ENCODE measurements around the gene PBX1.

Gene PBX1

GRCh38 chr1:164622068-164622845 lies 63.3 kb downstream of the PBX1 start:
- DNase-seq, result no peak

- DNase-seq, result no peak
Observed at GRCh38 chr1:164623805-164624204, 64.8 kb downstream of the PBX1 start.

DNA sequence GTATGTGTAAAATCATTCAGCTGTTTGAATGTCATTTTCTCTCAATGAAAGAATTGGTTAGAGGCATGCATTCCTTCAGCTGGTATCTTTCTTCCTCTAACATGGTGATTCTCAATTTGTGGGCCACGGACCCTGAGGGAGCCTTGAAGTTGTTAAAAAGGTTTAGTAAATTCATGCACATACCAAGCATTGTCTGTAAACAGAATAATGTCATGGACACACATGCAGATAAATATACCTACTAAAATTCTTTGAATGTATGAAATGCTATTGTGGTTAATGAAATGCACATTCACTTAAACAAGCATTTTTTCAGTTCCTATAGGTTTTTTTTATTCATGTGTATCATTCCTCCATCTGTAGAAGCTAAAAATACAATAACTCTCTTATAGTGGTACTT lies 65.4 kb downstream of the PBX1 start:
- DNase-seq, result no peak

DNA sequence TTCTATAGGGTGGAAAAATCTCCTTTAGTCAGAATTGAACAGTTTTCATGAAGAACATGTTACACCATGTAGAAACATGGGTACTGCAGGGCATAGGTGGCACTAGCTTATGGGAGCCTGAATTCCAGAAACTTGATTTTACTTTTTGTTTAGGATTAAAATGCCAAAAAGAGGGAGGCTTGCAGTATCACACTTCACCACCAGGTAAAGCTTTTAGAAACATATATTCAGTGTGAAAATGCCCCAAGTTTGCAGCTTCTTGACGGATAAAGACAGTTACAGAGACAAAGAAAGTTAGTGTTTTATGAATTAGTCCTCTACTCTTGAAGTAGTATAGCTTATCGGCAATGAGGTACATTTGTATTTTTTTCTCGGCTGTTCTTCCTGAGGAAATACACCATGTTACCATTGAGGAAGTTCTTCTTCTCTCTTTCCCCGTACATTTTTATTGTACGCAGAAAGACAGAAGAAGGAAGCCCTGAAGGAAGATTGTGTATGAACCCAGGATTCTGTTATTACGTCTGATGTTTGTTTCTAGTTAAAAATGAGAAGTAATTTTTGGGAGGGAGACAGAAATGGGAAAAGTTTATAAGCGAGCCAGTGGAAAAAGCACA lies 66.1 kb downstream of the PBX1 start:
- no peak for DNase-seq

GRCh38 chr1:164628772-164629171 lies 69.8 kb downstream of the PBX1 start:
- DNase-seq, result no peak

DNA sequence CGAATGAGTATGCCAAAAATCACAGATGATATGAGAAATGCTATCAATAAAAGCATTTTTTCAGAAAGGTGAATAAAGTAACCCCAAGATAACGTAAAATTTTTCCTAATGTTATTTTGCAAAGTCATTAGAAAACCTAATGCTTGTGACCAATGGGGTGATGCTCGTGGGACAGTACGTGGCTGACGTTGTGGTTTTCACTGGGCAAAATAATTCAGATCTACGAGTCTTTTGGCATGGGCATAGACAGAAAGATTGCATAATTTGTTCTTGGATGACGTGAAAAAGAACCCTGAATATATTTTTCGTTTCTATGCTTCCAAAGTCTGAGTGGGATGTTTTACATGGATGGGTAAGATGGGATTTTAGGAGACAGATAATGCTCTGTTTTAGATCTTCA lies 71.0 kb downstream of the PBX1 start:
- no peak for DNase-seq

- no peak for DNase-seq
Observed at GRCh38 chr1:164630626-164631396, 71.8 kb downstream of the PBX1 start.

GRCh38 chr1:164631751-164632150 lies 72.8 kb downstream of the PBX1 start:
- DNase-seq, result no peak

DNA sequence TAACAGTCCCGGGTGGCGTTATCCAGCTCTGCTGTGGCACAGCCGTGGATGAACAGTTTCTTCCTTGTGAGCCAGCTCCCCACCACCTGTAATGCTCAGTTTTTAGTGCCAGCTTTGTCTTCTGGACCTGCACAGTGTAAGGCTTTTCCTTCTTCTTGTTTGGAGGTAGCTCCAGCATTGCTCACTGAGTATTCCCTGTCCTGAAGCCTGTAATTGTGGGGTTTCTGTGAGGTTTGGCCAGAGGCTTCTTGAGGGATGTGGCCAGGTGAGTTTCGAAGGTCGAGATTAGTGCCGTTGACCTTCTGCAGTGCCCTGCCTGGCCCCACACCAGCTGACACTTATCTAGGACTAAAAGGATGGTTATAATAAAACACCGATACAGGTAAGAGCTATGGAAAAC lies 75.0 kb downstream of the PBX1 start:
- no peak for DNase-seq

- no peak for DNase-seq
Observed at GRCh38 chr1:164635059-164635802, 76.2 kb downstream of the PBX1 start.

DNA sequence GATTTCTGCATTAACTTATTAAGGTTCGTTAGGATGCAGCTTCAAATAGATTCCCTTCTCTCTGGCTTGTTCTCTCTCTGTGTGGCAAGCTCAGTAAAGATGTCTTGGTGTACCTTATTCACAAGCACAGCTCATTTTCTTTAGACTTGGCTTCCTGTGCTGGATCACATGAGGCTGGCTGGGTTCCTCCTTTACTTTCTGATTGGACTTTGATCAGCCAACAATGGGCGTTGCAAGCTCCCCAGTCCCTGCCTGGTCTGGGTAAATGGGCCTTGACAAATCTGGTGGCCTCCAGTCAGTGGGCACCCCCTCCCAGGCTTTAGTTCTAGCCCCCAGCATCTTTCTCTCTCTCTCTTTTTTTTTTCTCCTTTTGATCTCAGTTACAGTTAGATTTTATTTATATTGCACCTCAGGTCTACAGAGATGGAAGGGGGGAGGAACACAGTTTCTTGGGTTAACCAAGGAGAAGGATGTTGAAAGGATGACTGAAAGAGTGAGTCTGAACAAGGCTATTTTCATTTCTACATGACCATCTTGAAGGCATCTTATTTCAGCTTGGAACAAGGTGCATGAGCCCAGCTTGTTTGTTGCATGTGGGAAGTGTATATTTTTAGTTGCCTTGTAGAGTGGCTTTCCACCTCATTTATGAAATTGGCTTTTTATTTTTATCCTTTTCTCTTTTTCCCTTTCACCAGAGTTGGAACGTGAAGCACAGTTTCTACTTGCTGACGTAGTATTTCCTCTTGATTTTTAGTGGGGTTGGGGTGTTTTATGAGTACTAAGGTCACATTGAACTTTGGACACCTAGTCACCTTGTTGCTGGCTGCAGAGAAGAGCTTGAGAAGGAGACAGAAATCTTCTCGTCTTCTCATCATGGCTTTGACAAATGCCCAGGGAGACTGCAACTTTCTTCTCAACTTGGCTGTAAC lies 77.1 kb downstream of the PBX1 start:
- DNase-seq, result no peak

GRCh38 chr1:164636757-164637156 lies 77.8 kb downstream of the PBX1 start:
- DNase-seq, result no peak

DNA sequence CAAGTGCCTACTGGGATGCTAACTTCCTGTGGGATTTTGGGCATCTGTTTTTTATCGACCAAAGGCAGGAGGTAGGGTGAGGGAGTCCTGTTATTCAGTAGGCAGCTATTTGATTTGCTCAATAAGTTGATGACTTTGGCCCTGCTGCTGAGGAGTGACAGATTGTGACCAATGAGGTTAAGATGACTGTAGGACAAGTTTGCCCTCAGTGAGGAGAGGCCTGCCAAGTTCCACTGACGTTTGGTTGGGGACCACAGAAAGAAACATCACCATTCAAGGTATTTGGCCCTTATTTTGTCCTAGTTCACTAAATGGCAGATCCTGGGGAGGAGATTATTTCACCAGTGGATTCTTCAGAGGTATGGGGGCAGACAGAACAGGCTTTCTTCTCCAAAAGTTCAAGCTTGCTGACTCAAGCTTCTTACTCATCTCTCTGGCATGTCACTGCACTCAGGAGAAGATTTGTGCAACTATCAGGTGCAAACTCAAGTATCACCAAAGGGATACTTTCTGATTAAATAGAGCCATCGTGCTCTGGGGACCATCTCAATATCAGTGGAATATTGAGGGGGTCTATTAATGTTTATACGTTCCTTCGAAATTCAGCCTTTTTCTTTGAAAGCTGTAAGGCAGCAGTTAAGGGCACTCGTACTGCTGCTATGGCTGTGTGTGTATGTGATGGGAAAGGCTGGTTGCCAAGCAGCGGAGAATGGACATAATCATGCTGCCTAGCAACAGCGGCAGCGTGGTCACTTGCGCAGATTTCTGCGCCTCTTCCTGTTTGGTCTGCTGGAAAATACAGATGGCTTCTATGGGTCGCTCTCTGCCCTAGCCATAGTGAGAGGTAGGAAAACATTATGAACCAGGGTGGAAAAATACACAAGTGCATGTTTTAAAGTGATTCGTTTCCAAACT lies 78.7 kb downstream of the PBX1 start:
- no peak for DNase-seq

- no peak for DNase-seq
Observed at GRCh38 chr1:164638492-164639202, 79.7 kb downstream of the PBX1 start.

DNA sequence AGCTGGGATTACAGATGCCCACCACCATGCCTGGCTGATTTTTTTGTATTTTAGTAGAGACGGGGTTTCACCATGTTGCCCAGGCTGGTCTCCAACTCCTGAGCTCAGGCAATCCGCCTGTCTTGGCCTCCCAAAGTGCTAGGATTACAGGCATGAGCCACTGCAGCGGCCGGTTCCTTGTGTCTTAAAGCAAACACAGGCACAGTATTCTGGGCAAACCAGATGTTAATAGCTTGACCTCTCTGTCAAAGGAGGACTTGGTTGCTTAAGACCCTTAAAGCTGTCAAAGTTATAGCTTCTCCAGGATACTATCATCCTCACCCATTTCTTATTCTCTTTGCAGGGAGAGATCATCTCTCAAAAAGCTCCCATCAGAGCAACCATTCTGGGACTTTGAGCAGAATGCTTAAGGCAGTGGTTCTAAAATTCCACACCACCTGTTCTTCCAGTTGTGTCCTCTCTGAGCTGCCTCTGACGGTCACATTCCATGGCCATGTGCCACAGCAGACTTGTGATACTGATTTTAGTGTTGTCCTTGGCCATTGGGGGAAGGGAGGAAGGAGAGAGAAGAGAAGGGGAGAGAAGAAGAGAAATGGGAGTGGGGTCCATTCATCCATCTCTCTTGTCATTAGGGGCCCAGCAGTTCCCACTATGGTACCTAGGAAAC lies 81.8 kb downstream of the PBX1 start:
- DNase-seq, result no peak

DNA sequence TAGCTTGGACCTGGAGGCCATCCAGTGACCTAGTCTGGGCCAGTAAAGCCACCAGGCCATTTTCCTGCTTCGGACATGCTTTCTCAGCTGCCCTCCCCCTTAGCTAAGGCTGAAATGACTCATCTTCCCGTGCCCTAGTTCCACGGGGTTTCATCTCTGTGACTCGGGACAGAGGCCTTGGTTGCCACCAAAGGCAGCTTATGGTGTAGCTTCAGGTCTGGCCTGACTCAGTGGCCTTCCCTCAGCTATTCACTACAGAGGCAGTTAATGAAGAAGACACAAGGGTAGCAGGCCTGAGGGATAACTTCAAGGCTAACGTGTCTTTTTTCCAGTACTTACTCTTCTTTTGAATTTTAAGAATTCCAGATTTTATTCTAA lies 82.4 kb downstream of the PBX1 start:
- DNase-seq, result no peak

- DNase-seq, result no peak
Observed at GRCh38 chr1:164643018-164643417, 84.0 kb downstream of the PBX1 start.

DNA sequence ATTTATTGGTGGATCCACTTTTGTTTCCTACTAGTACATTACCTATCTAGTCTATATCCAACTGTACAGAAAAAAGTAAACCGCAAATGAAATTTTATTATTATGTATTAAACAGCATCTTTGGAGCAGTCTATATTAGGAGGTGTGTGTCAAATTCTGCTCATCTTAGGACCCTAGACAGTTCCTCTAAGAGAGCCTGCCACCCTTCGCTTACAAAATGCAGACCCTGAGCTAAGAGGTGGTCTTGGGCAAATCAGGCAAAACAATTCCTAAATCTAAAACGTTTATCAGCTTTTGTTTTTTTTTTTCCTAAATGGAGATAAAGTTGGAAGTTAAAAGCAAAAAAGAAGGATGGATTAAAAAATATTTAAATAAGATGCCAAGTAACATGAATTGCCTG lies 85.3 kb downstream of the PBX1 start:
- DNase-seq, result no peak

DNA sequence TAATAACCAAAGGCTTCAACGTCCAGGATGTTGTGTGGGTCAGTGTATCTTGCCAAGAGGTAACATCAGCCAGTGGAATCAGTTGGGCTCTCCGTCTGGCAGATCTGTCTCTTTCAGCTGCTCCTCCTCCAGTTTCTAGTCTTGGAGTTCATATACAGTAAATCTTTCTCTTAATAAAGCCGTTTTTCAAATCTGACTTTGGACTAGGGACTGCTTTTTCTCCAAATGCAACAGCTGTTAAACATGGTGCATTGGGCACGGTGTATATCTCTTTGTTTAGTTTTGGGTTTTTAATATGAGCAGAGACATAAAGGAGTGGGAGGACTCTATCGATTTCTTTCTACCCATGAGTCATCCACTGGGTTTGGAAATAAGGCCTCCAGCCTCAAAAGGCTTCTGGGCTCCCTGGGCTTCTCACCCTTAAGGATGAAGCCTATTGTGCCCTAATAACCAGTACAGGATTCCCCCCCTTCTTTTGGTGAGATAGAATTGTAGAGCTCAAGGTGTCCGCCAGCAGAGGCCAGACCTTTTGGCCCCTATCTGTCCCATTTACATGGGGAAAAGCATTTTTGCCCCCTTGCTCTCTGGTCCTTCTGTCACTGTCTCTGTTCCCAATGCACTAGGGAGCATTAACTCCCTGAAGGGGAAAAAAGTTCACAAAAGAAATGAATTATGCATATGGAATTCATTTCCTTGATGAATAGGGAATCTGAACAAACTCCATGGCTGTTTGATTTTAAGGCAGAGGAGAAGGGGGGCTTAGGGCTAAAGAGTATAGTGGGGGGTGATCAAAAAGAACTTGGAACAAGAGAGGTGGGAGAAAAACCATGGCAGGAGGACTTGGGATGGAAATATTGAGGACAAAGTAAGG lies 86.0 kb downstream of the PBX1 start:
- DNase-seq, result no peak

All from AML-193 (cell line).